IPS-18c (cell line): ENCODE data around the gene ZNF219.

Experiments
- H3K4me3 ChIP-seq: 2 replicates; pipeline ENCODE4 v1.7.0; 2013; ENCODE audit warnings: low read depth, mild to moderate bottlenecking, low read length, moderate library complexity; ENCODE audit not compliant: insufficient read depth
- H3K9me3 ChIP-seq: one replicate; pipeline ENCODE4 v1.6.1; 2013; ENCODE audit warnings: mild to moderate bottlenecking, low read length, moderate library complexity; ENCODE audit not compliant: control insufficient read depth, insufficient read depth

The ZNF219 gene

DNA sequence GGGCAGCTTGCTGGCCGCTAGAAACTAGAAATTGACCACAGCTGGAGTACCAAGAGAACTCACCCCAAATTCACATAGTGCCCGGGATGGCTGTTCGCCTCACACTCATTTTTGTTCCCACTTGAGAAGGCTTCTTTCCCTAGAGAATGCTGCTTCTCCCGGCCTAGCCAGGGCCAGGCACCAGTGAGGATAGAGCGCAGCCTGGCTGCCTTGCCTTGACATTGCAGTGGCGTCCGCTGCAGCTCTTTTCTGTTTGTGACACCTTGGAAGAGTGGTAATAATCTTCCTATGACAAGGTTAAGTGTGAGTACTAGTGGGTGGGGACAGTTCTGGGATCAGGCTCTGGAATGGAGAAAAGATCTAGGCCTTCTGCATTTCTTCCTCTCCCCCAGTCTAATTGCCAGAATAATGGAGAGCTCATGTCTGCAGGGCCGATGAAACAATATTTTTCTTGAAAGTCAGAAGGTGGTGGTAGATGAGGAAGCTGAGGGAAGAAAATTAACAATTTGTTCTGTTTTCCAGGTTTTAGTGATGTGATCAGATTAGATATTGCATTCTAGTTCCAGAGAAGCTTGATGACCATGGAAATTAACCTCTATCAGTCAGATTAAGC is 6.1 kb upstream of the ZNF219 start:
- Histone ChIP-seq H3K4me3 (peak overlapping the region; percentile 86), H3K9me3 (no peaks in the 10 kb centered on the region)

DNA sequence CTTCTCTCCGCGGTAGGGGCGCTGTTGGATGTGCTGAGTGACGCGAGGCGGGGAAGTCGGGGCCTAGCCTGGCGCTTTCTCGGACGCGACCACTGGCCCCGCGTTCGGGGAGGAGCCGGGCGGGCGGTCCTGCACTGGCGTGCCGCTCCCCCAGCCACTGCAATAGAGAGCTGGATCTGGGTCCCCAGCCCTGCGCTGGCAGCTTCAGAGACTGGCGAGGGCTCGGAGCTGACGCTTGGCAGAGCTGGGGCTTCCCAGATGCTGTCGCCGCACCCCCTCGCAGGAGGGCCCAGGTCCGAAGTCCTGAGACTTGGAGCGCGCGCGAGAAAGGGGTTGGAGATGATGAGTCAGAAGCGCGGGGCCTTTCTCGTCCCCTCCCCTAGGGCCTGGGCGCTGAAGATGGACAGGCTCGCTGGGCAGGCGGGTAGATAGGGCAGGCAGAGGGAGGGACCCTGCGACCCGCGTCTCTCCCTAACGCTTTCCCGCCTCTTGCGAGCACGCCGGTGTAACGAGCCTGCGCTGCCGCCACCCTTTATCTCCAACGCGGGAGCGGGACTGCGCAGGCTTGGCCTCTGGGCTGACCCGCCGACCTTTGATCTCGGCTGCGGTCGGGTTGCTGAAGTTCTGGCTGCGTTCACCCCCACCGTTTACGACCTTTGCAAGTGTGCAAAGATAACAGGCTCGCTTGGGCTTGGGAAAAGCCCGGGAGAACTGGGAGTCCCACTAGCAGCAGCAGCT is 5.4 kb upstream of the ZNF219 start:
- Histone ChIP-seq H3K9me3 (no peaks in the 10 kb centered on the region), H3K4me3 (peak overlapping the region; percentile 86)

DNA sequence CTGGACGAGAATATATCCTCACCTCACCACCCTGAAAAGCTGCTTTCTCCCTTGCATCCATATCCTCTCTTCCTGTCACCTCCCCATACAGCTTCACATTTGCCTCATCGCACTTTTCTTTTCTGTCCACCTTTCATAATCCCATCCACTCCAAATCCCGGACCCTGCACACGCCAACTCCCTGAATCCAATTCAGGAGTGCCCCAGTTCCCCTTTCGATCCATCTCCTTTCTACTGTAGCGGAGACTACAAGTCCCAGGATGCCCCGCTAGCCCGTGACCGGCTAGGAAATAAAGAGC is 4.9 kb upstream of the ZNF219 start:
- Histone ChIP-seq H3K4me3 (peak overlapping the region; percentile 86; the same call in 1 of the 2 replicates), H3K9me3 (no peaks in the 10 kb centered on the region)

DNA sequence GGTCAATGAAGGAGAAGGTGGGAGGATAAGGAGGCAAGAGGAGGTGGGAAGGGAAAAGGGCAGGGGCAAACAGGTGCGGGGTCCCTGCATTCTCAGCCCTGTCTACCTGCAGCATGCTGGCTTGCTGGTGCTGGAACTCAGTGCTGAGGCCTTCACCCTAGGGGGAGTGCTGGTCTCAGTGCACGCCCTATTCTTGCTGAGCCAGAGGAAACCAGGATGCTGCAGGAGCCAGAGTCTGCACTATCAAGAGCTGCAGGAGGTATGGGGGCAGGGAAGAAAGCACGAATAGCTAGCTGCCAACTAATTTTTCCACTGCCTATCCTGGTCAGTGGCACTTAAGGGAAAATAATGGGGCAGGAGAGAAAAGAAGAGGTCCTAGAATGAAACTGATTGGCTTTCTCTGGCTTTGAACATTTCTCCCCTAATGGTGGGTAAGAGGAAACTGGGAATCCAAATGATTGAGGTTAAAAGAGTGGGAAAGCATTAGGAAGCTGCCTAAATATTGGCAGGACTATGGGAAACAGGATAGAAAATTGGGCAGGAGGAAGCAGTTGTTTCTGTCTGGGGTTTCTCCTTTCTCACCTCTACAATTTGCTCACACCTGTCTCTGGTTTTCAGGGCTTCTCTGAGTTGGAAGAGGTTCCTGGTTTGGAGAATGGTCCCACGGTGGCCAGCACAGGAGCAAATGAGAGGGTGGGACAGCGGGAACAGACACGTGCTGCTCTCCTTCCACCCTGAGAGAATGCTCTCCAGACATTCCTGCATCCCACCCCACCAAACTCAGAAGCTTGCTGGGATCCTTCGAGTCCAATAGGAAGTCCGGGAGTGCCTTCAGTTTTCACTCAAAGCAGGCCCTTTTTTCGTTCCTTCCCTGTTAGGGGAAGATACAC is 4.3 kb upstream of the ZNF219 start:
- peak overlapping the region; percentile 86 for H3K4me3 ChIP-seq
- no peaks in the 10 kb centered on the region for H3K9me3 ChIP-seq

DNA sequence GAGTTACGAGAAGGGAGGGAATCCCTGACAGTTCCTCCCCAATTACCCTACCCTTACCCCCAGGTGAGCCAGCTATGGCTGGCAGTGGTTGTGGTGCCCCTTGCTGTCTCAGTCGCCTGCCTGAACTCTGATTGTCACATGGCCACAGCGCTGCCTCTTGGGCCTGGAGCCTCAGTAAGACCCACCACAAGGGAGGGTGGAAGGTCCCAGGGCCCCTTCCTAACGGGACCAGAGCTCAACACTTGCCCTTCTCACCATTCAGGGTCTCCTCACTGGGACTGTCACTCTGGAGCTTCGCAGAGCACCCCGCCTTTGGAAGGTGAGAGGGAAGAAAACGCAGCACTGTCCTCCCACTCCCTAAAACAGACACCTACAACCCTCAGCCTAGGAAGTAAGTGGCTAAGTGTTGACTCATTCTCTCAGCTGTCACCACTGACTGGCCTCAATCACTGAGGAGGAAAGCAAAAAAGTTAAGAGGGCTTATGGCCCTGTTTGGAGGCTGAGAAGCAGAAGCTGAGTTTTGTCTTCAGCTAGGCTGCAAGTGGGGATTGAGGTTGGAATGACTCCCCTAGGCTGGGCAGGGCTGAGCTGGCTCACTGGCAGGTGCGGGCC is 3.5 kb upstream of the ZNF219 start:
- Histone ChIP-seq H3K9me3 (no peaks in the 10 kb centered on the region), H3K4me3 (peak overlapping the region; percentile 26; the same call in 1 of the 2 replicates)

DNA sequence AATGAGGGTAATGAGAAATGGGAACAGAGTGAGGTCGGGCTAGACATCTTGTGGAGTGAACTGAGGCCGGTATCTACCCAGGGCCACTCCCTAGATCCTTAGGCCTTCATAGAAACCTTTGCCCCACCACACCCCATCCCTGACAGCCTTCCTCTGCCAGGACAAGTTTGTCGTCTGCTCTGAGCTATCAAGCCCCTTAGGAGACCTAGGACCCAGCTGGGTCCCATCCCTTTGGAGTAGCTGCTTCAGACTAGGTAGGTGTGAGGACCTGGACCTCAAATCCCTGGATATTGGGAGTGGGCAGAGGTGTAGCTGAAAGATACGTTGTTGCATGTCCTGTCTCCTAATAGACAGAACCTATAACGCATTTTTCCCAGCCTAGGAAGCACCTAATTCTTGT is 2.5 kb upstream of the ZNF219 start, which contains the start of gene TMEM253:
Gene TMEM253 (plus strand): TSS at position 136 of the 400 bp plus-strand sequence. CDS start 278 bp downstream, outside the sequence.
- Histone ChIP-seq H3K9me3 (no peaks in the 10 kb centered on the region), H3K4me3 (no peak within 1 kb of the TSS; the same call in 1 of the 2 replicates)

DNA sequence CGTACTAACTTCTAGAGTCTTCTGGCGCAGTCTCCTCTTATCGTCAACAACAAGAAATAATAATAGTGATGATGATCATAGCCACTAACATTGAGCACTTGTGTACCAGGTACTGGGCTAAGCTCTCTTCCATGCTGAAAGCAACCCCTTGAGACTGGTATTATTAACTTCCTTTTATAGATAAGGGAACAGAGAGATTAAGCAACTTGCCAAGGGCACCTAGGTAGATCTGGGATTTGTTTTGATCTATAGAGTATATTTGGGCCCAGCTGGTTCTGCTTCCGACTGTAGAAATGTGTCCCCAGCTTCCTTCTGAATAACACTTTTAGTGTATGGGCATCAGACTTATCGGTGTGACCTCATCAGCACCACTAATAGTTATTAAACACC is 1.1 kb upstream of the ZNF219 start:
- Histone ChIP-seq H3K4me3 (peak overlapping the region; percentile 59), H3K9me3 (no peaks in the 10 kb centered on the region)

DNA sequence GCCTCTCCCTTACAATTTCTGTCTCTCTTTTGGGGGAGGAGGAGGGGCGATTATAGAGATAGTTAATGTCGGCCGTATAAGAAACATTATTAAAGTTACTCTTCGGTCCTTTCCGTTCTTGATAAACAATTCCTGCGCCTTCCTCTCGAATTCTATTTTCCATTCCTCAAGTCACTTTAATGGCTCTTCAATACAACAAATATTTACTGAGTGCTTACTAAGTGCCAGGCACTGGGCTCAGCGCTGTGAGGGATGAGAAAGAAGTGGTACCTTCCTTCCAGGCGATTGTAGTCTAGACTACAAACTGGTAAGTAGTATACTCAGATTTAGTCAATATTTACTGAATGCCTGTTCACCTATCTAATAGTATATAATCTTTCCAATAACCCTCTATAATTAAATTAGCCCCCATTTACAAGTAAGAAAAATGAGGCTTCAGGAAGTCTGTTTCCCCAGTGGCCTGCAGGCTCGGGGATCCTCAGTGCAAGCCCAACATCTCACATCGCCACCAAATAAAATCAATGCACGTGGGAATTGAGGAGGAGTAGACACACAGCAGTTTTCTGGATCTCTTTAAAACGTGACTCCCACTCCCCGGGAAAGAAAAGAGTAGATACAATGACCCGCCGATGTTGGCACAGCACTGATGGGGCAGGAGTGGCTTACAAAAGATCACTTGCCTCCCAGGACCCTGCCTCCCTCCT is 589 bp upstream of the ZNF219 start:
- H3K4me3 ChIP-seq = peak overlapping the region; percentile 59
- H3K9me3 ChIP-seq = no peaks in the 10 kb centered on the region

DNA sequence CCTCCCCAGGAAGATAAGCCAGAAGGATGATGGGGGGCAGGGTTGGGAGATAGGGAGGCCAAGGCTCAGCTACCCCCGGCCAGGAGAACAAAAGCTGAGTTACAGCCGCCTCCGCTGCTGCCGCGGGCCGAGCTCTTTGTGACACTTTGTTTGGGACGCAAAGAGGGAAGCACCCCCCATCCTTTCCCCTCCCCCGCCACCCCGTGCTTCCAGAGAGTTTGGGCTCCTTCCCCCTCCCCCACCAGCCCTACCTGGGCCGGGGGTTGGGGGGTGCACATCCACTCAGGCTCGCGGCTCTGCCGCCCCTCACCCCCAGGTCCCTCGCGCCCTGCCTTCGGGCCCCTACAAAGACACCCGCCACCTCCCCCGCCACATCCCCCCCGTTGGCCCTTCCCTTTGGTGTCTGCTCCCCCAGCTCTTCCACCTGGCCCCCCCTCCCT is 799 bp downstream of the ZNF219 start:
- H3K4me3 ChIP-seq = peak overlapping the region; percentile 70
- H3K9me3 ChIP-seq = no peaks in the 10 kb centered on the region

DNA sequence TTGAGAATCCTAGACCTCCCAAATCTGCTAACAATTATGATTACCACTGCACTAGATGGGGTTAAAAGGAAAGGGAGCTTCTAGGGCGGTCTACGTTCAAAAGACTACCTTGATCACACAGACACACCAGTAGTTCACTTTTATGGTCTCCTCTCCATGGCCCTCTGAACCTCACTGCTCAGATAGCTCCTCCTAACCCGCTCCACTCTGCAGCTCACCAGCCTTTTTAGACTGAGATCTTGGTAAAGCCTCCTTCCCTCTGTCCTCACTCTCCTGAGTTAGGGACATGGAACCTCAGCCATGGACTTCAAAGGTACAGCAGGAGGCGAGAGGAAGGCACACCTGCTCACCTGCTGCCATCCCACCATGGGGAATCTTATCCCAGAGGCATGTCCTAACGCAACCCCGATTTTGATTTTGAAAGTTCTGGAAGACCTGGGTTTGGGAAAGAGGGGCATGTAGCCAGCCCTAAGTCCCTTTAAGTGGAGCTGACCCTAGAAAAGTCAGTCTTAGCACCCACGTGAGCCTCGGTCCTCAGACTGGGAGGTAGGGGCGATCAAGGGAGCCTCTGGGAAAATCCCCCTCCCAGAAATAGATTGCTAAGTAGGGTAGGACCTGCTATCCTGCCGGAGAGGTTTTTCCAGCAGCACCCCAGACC is 1.3 kb downstream of the ZNF219 start:
- H3K9me3 ChIP-seq = no peaks in the 10 kb centered on the region
- H3K4me3 ChIP-seq = peak overlapping the region; percentile 70

DNA sequence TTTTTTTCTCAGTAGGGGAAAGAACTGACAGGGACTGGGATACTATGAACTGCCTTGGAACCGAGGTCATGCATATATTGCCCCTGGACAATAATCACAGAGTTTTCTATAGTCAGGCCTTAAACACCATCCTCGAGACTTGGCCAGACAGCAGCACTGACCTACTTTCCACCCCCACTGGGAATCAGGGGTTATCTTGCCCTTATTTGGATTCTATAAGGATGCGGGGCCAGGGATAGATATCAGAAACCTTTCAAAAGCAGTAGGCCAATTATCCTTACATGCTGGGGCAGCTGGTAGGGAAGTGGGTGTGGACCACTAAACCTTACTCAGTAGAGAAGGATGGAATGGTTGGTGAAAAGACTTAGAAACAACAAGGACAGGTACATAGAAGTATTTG is 2.0 kb downstream of the ZNF219 start:
- H3K9me3 ChIP-seq = no peaks in the 10 kb centered on the region
- H3K4me3 ChIP-seq = peak overlapping the region; percentile 70; the same call in 1 of the 2 replicates

DNA sequence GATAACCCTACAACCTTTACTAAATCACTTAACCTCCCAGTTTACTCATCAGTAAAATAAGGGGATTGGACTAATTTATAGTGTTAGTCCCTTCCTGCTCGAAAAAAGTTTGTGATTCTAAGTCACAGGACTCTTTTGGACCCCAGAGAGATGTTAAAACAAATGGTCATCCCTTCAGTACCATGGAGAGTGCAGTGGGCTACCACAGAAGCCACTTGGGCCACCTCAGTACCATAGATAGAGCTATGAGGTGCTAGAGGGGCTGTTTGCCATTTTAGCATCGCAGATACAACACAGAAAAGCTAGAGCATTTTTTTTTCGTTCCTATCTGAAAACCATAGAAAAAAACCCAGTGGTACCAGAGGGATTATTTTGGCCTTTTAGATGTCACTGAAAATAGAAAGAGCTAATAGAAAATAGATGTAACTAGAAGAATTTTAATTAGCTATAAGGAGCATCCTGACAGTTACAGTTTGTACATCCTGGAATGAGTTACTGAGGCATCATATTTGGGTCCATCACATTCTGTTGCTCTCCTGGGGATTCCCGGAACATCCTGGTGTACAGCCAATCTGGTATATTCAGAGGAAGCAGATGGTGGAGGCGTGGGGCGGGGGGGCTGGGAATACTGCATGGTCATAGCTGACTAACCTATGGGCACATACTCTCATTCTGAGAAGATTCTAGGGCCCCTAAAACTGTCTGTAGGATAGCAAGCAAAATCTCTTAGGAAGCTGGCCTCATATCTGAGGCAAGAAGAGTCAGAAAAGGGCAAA is 2.8 kb downstream of the ZNF219 start:
- no peak overlapping the region for H3K4me3 ChIP-seq

DNA sequence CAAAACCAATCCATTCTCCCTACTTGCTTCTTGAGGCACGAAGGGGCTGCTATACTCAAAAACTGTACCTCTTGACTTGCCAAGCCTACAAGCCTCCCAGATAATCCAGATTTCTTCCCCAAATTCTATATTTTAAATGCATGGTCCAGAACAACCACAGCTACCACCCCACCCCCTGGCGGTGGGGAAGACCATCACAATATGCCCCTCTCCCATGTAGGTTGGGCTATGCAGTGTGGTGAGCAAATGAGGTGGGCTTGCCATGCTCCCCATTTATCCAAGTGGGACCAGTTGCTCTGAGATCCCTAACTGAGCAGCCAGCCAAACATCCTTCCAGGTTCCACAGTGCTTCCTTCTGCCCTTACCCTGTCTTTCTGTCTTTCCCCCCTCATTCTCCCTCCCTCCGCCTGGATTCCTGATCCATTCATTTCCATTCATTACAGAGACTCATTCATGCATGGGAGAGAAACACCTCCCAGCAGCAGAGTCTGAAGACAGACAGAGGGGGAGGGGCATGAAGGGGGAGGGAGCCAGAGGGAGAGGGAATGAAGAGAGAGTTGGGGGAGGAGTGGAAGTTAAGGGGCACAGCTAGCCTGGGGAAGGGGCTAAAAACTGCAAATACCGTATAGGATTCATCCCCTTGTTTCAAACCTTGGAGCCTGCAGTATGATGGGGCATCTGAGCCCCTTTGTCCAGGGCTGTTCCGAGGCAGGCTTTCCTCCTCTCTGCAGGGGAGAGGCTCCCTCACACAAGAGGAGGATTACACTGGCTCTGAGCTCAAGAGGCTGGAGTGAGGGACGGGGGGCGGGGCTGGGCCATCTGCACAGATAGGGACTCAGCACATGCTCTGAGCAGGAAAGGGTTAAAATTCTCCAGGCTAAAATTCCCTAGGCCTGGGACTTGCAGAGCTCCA is 4.4 kb downstream of the ZNF219 start:
- no peaks in the 10 kb centered on the region for H3K9me3 ChIP-seq

More for the DNA sequence above, 2.8 kb downstream of the ZNF219 start:
- H3K9me3 ChIP-seq = no peaks in the 10 kb centered on the region

DNA sequence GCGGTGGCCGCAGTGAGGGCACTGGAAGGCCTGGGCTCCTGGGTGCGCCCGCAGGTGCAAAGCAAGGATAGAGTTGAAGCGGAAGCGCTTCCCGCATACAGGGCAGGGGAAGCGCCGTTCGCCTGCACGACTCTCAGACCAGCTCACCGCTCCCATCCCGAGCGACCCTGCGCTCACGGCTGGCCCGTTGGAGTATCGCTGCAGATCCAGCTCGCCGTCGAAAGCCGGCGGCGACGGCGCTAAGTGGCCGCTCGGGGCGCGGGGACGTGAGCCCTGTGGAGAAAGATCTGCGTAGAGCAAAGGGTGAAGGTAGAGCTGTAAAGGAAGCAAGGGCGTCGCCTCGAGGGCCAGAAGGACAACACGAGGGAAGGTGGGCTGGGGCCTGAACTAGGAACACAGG is 5.4 kb downstream of the ZNF219 start:
- H3K9me3 ChIP-seq = no peaks in the 10 kb centered on the region
- H3K4me3 ChIP-seq = no peak overlapping the region

More for the DNA sequence above, 4.4 kb downstream of the ZNF219 start:
- H3K4me3 ChIP-seq = peak overlapping the region; percentile 34
